Adrenal gland (tissue), 12 donors: ENCODE data around the gene TTLL1. TPM values are rescaled to one million over a fixed set of nuclear protein-coding genes. Genes with fewer than 3 reads are reported as not detected.
A peak's percentile ranks its signal among the peaks of the same experiment; 100 is the strongest.

Source experiments
- DNase-seq, 7 donors: peaks; one replicate each; pipeline ENCODE4 v3.0.0-alpha.2; 2019 to 2020
- H3K27ac ChIP-seq, 5 donors: fragments of 200-600 bp; sonication (generic) in 4 of 5; 1 replicate in 3 of 5; 2 replicates in 2 of 5; pipeline versions ENCODE4 v1.5.1 to v1.8.0; 2016 to 2020; ENCODE audit warnings: mild to moderate bottlenecking in 1 of 5
- H3K27me3 ChIP-seq: fragments of 200-600 bp; 2 replicates; pipeline ENCODE4 v1.8.0; 2021
- H3K36me3 ChIP-seq, 2 donors: fragments of 200-600 bp; replicated peaks in 1 of 2; 1 replicate in 1 of 2; 2 replicates in 1 of 2; pipeline versions ENCODE4 v1.5.1 to v1.8.0; 2018 to 2022
- H3K4me1 ChIP-seq, 2 donors: fragments of 200-600 bp; replicated peaks in 1 of 2; 1 replicate in 1 of 2; 2 replicates in 1 of 2; pipeline versions ENCODE4 v1.5.1 to v1.8.0; 2018 to 2021
- H3K4me3 ChIP-seq, 4 donors: fragments of 200-600 bp; sonication (generic) in 3 of 4; one replicate each; pipeline ENCODE4 v1.5.1; 2016 to 2018
- H3K9me3 ChIP-seq, 3 donors: fragments of 200-600 bp; sonication (generic) in 1 of 3; replicated peaks in 1 of 3; 1 replicate in 2 of 3; 2 replicates in 1 of 3; pipeline versions ENCODE4 v1.5.1 to v1.8.0; 2016 to 2021
- POLR2A ChIP-seq, 2 donors: fragments of 450-650 bp; IDR thresholded peaks; one replicate each; pipeline ENCODE4 v1.6.1; 2017; ENCODE audit warnings: antibody characterized with exemption in 2 of 2, mild to moderate bottlenecking in 2 of 2, moderate library complexity in 1 of 2
- WGBS, 4 donors: extraction: QIAGEN DNeasy Blood & Tissue Kit in 2 of 4; methylation state at CpG; one replicate each; pipeline versions ENCODE4 v1.1.5 to v1.1.7; 2013 to 2017; 5-methylcytosine and 5-hydroxymethylcytosine counted together
- intact Hi-C, 2 donors: fragments of 100-400 bp; cut with DNase I; formaldehyde crosslinking; loops; one replicate each; pipeline versions ENCODE4 v1.14.1 to v1.15.0; 2022 to 2023
- polyA plus RNA-seq, 3 donors: library from polyadenylated mRNA; stranded (reverse); fragments of 200-250 nt in 2 of 3; fragments of 350-450 nt in 1 of 3; fragmentation: Illumina TruSeq in 1 of 3; extraction: RNeasy Lipid Tissue Mini Kit (QIAGEN cat#74804) in 1 of 3; gene quantifications; one replicate each; pipeline ENCODE4 v1.2.3, GENCODE V29; 2013 to 2014
- total RNA-seq, 9 donors: library from RNA; depleted of rRNA in 4 of 9; stranded (reverse); fragments of >200 nt in 4 of 9; fragments of 120-200 nt in 1 of 9; fragmentation: NEBNext Ultra II Directional in 1 of 9; extraction: Animal tissue kit (Norgen Biotek cat#: 25700) in 1 of 9; gene quantifications; one replicate each; pipeline versions ENCODE4 v1.1.0 to v1.2.4, GENCODE V29; 2013 to 2023
- TF ChIP-seq, protein P1 (sequence below), 6 experiments: fragments of 450-650 bp in 4 of 6; fragments of 200-600 bp in 2 of 6; sonication (generic) in 1 of 6; IDR thresholded peaks; 1 replicate in 5 of 6; 2 replicates in 1 of 6; pipeline versions ENCODE4 v1.5.1 to v1.8.0; 2016 to 2021; ENCODE audit warnings: antibody characterized with exemption in 6 of 6, mild to moderate bottlenecking in 2 of 6, moderate library complexity in 1 of 6
- donor health status: healthy with polysubstance abuse.
- donor health status: Bipolar disorder and iron deficiency.
- donor health status: DM: yes; HTN: yes; CAD: no.
- donor health status: DM: no; HTN: no; CAD: no.
- donor health status: DM: no; HTN: no; CAD: no.
- donor health status: DM: yes; HTN: yes; CAD: no.

The TTLL1 gene
- total and polyA plus RNA-seq, 12 donors = 5.0 to 14.1 (median 8.3) TPM

GRCh38 chr22:43090130-43090789 is 1.1 kb upstream of the TTLL1 start:
- WGBS, 4 donors = 41 to 46% (median 42%) methylated on average over 5 to 6 of the region's 6 CpGs
- Histone ChIP-seq H3K27me3 (no peaks in the 10 kb centered on the region), H3K36me3 (no peaks in the 10 kb centered on the region), H3K9me3 (no peaks in the 10 kb centered on the region), H3K4me1 (peaks cover 0 to 12% of the 10 kb centered on the region in 2 donors), H3K27ac (peak overlapping the region in 3 of 5 donors; percentile 12 to 61 (median 52)), H3K4me3 (no peak overlapping the region)
- peak; percentile 51 to 84 (median 73) for DNase-seq
- TF ChIP-seq, protein P1, sequence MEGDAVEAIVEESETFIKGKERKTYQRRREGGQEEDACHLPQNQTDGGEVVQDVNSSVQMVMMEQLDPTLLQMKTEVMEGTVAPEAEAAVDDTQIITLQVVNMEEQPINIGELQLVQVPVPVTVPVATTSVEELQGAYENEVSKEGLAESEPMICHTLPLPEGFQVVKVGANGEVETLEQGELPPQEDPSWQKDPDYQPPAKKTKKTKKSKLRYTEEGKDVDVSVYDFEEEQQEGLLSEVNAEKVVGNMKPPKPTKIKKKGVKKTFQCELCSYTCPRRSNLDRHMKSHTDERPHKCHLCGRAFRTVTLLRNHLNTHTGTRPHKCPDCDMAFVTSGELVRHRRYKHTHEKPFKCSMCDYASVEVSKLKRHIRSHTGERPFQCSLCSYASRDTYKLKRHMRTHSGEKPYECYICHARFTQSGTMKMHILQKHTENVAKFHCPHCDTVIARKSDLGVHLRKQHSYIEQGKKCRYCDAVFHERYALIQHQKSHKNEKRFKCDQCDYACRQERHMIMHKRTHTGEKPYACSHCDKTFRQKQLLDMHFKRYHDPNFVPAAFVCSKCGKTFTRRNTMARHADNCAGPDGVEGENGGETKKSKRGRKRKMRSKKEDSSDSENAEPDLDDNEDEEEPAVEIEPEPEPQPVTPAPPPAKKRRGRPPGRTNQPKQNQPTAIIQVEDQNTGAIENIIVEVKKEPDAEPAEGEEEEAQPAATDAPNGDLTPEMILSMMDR (IDR thresholded peaks at IDR 0.05) = peak in 5 of 6 experiments; percentile 29 to 45 (median 39)
- peak in 1 of 2 donors; percentile 4 for TF ChIP-seq POLR2A (IDR thresholded peaks at IDR 0.05)
- intact Hi-C loops = no loop called here

DNA sequence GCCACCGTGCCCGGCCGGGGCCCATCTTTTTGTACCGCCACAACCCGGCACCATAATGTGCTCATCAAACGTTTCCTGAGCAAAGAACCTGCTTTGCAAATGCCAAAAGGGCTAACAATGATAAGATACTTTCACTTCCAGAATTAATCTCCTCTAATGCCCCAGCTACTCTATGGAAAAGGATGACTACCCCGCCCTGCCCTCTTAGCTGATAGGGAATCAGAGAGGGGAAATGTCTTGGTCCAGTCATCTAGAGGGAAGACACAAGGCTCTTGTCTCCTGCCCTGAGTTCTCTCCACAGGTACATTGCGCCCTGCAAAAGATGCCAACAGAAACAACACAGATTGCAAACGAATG is 586 bp downstream of the TTLL1 start:
- no peak for TF ChIP-seq POLR2A (IDR thresholded peaks at IDR 0.05)
- TF ChIP-seq, protein P1 (IDR thresholded peaks at IDR 0.05) = no peak
- Histone ChIP-seq H3K9me3 (no peaks in the 10 kb centered on the region), H3K27me3 (no peaks in the 10 kb centered on the region), H3K4me3 (peak overlapping the region in 3 of 4 donors; percentile 25 to 91 (median 58)), H3K36me3 (no peaks in the 10 kb centered on the region), H3K27ac (peak overlapping the region in 2 of 5 donors; percentile 19 to 61), H3K4me1 (peaks cover 0 to 12% of the 10 kb centered on the region in 2 donors)
- no peak for DNase-seq
- WGBS, 4 donors = 50 to 66% (median 57%) methylated on average over 9 of the region's 9 CpGs
- intact Hi-C loops = no loop called here

- Histone ChIP-seq H3K27ac (no peak overlapping the region), H3K9me3 (no peaks in the 10 kb centered on the region), H3K36me3 (no peaks in the 10 kb centered on the region), H3K4me3 (no peak overlapping the region), H3K27me3 (no peaks in the 10 kb centered on the region), H3K4me1 (peaks cover 0 to 12% of the 10 kb centered on the region in 2 donors)
- intact Hi-C loops = no loop called here
- TF ChIP-seq POLR2A (IDR thresholded peaks at IDR 0.05) = no peak
- TF ChIP-seq, protein P1 (IDR thresholded peaks at IDR 0.05) = no peak
- no peak for DNase-seq
- WGBS, 4 donors = 88 to 89% (median 89%) methylated on average over 19 of the region's 19 CpGs
Measured at GRCh38 chr22:43085658-43086606, 3.3 kb downstream of the TTLL1 start.

- TF ChIP-seq, protein P1 (IDR thresholded peaks at IDR 0.05) = no peak
- TF ChIP-seq POLR2A (IDR thresholded peaks at IDR 0.05) = no peak
- no peaks in the 10 kb centered on the region for H3K9me3 ChIP-seq
- H3K36me3 ChIP-seq = no peaks in the 10 kb centered on the region
- H3K27ac ChIP-seq = no peak overlapping the region
- H3K27me3 ChIP-seq = no peaks in the 10 kb centered on the region
- 78 to 91% (median 84%) methylated on average over 4 of the region's 4 CpGs for WGBS, 4 donors
- H3K4me1 ChIP-seq = no peaks in the 10 kb centered on the region
- DNase-seq = no peak
- no peak overlapping the region for H3K4me3 ChIP-seq
- intact Hi-C loops = loop anchor here in 1 of 2 donors (5.0 kb wide), 1 partner anchor 40 kb away; no protein-coding TSS in a partner anchor
Measured at GRCh38 chr22:43081968-43082367, 7.2 kb downstream of the TTLL1 start.
